Ovary (tissue), 3 donors: Measurements from ENCODE around the gene NEURL3.

Experiments
- EP300 ChIP-seq: sonication (generic); formaldehyde crosslinking; IDR thresholded peaks from one replicate; pipeline ENCODE4 v1.6.1; 2017; ENCODE audit warnings: antibody characterized with exemption
- POLR2A ChIP-seq: fragments of 450-650 bp; IDR thresholded peaks from one replicate; pipeline ENCODE4 v1.6.1; 2017; ENCODE audit warnings: antibody characterized with exemption, mild to moderate bottlenecking, moderate library complexity
- TF ChIP-seq, protein P1 (sequence below), 3 donors: fragments of 450-650 bp in 2 of 3; fragments of 200-600 bp in 1 of 3; IDR thresholded peaks; one replicate each; pipeline versions ENCODE4 v1.5.1 to v1.8.0; 2016 to 2022; ENCODE audit warnings: antibody characterized with exemption in 3 of 3, mild to moderate bottlenecking in 1 of 3
- donor health status: DM: no; HTN: no; CAD: no.

DNA sequence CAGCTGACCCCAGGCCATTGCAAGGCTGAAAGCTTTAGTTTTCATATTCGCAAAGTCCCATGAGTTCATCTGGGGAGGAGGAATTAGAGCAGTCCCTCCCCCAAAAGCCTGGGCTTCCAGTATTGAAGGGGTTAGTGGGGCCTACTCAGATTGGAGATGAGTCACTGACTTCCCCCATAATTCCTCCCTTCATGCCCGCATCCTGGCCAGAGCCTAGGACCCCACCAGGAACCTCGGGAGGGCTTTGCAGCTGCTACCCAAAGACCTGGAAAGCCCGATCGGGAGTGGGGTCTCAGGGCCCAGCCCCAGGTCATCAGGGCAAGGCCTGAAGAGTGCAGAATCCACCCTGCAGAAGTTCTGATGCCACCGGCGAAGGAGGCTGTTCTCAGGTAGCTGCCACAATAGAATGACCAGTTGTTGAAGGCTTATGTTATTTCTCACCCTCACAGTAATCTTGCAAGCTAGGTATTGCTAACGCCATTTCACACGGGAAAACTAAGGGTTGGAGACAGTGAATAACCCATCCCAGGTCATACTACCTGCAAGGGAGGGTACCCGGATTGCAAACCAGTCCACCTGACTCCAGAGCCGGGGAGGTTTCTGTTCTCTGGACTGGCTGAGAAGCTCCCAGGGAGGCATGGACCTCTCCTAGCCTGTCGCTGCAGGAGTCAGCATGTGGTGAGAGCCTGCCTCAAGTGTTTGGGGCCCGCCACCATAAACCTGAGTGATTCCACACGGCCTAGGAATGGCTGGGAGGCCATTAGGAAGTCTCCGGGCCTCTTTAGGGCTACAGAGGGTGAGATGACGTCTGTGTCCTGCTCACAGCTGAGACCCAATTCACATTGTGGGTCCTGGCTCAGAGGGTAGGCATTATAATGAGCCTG is 25.6 kb upstream of the NEURL3 start:
- TF ChIP-seq POLR2A = no peak
- TF ChIP-seq, protein P1, sequence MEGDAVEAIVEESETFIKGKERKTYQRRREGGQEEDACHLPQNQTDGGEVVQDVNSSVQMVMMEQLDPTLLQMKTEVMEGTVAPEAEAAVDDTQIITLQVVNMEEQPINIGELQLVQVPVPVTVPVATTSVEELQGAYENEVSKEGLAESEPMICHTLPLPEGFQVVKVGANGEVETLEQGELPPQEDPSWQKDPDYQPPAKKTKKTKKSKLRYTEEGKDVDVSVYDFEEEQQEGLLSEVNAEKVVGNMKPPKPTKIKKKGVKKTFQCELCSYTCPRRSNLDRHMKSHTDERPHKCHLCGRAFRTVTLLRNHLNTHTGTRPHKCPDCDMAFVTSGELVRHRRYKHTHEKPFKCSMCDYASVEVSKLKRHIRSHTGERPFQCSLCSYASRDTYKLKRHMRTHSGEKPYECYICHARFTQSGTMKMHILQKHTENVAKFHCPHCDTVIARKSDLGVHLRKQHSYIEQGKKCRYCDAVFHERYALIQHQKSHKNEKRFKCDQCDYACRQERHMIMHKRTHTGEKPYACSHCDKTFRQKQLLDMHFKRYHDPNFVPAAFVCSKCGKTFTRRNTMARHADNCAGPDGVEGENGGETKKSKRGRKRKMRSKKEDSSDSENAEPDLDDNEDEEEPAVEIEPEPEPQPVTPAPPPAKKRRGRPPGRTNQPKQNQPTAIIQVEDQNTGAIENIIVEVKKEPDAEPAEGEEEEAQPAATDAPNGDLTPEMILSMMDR (IDR thresholded peaks at IDR 0.05) = no peak
- no peak for TF ChIP-seq EP300
